MCF 10A (cell line): ENCODE data around the gene SCML2. TPM values are rescaled to one million over a fixed set of nuclear protein-coding genes. Genes with fewer than 3 reads are reported as not detected.

ENCODE experiments used
- BruUV-seq: library from RNA; stranded (reverse); fragments of 400-500 nt; replicated peaks from 2 replicates; lab custom pipeline; 2021; lab: Mats Ljungman, UMichigan
- CTCF ChIA-PET: fragments of 300-600 bp; sonication (Branson Sonifier 250); formaldehyde crosslinking; extraction: SDS; loops from one replicate; lab custom pipeline; 2021; ENCODE audit warnings: antibody characterized with exemption, inconsistent platforms; lab: Yijun Ruan, JAX
- POLR2A ChIA-PET: fragments of 300-600, 350-650 bp; sonication (Branson Sonifier 250); formaldehyde crosslinking; extraction: SDS; loops from one replicate; lab custom pipeline; 2020; ENCODE audit warnings: antibody characterized with exemption, inconsistent platforms; lab: Yijun Ruan, JAX
- DNase-seq: peaks from one replicate; pipeline ENCODE4 v3.0.0-alpha.2; 2018; ENCODE audit not compliant: unreplicated experiment
- H3K27ac Mint-ChIP-seq: one replicate; pipeline ENCODE4 v1.8.0; 2022; ENCODE audit warnings: mild to moderate bottlenecking, low read depth, mixed read lengths; ENCODE audit not compliant: unreplicated experiment
- H3K27me3 Mint-ChIP-seq: one replicate; pipeline ENCODE4 v1.8.0; 2022; ENCODE audit warnings: mixed read lengths; ENCODE audit not compliant: insufficient read depth, unreplicated experiment
- H3K36me3 Mint-ChIP-seq: one replicate; pipeline ENCODE4 v1.8.0; 2022; ENCODE audit warnings: mild to moderate bottlenecking, moderate library complexity, mixed read lengths; ENCODE audit not compliant: insufficient read depth, unreplicated experiment
- H3K4me1 Mint-ChIP-seq: one replicate; pipeline ENCODE4 v1.8.0; 2022; ENCODE audit warnings: mixed read lengths; ENCODE audit not compliant: insufficient read depth, unreplicated experiment
- H3K4me3 Mint-ChIP-seq: one replicate; pipeline ENCODE4 v1.8.0; 2022; ENCODE audit warnings: mild to moderate bottlenecking, moderate library complexity, mixed read lengths; ENCODE audit not compliant: unreplicated experiment
- H3K9me3 Mint-ChIP-seq: one replicate; pipeline ENCODE4 v1.8.0; 2022; ENCODE audit warnings: mixed read lengths; ENCODE audit not compliant: unreplicated experiment
- CTCF ChIP-seq: fragments of 200-600 bp; IDR thresholded peaks from one replicate; pipeline ENCODE4 v1.8.0; 2022; ENCODE audit warnings: antibody characterized with exemption, mild to moderate bottlenecking; ENCODE audit not compliant: unreplicated experiment
- intact Hi-C: fragments of 100-400 bp; cut with micrococcal nuclease; formaldehyde crosslinking; loops from 2 replicates; pipeline ENCODE4 v1.14.1; 2022
- total RNA-seq: library from RNA; stranded (reverse); gene quantifications from 2 replicates; pipeline ENCODE4 v1.2.3, GENCODE V29; 2022

Gene SCML2
- total RNA-seq, 1 experiment from 2014 or later: 3.5 TPM

- Mint-ChIP-seq H3K36me3 (no peaks in the 10 kb centered on the region), H3K4me1 (no peaks in the 10 kb centered on the region), H3K9me3 (no peaks in the 10 kb centered on the region), H3K27me3 (no peaks in the 10 kb centered on the region), H3K27ac (no peak overlapping the region), H3K4me3 (no peak overlapping the region)
- no peak for TF ChIP-seq CTCF
- CTCF ChIA-PET: no interaction called here
- intact Hi-C loops: no loop called here
- BruUV-seq: no TSS peak
- no peak for DNase-seq
- POLR2A ChIA-PET: no interaction called here
These were observed 63.4 kb downstream of the SCML2 start for GRCh38 chrX:18291006-18291545.

GRCh38 chrX:18290200-18290599 lies 64.3 kb downstream of the SCML2 start:
- Mint-ChIP-seq H3K27me3 (no peaks in the 10 kb centered on the region), H3K27ac (no peak overlapping the region), H3K36me3 (no peaks in the 10 kb centered on the region), H3K4me3 (no peak overlapping the region), H3K4me1 (no peaks in the 10 kb centered on the region), H3K9me3 (no peaks in the 10 kb centered on the region)
- ChIA-PET POLR2A (interaction anchor here (0.7 kb wide), 1 partner anchor 85 kb away, joined by 5 read pairs; no protein-coding TSS in a partner anchor), CTCF (interaction anchor here (0.7 to 0.9 kb wide), 2 partner anchors 11 to 1103 kb away, joined by 3 to 4 read pairs; no protein-coding TSS in a partner anchor)
- no TSS peak for BruUV-seq
- intact Hi-C loops: no loop called here
- no peak for DNase-seq
- TF ChIP-seq CTCF: no peak

GRCh38 chrX:18288716-18289115 lies 65.8 kb downstream of the SCML2 start:
- CTCF ChIA-PET: no interaction called here

GRCh38 chrX:18286322-18286831 lies 68.1 kb downstream of the SCML2 start:
- Mint-ChIP-seq H3K27ac (no peak overlapping the region), H3K27me3 (no peaks in the 10 kb centered on the region), H3K36me3 (no peaks in the 10 kb centered on the region), H3K4me1 (no peaks in the 10 kb centered on the region), H3K9me3 (no peaks in the 10 kb centered on the region), H3K4me3 (no peak overlapping the region)
- no peak for DNase-seq
- intact Hi-C loops: no loop called here
- no TSS peak for BruUV-seq
- ChIA-PET CTCF (no interaction called here), POLR2A (no interaction called here)
- TF ChIP-seq CTCF: no peak

More at GRCh38 chrX:18288716-18289115, 65.8 kb downstream of the SCML2 start:
- Mint-ChIP-seq H3K4me3 (no peak overlapping the region), H3K27me3 (no peaks in the 10 kb centered on the region), H3K27ac (no peak overlapping the region), H3K4me1 (no peaks in the 10 kb centered on the region), H3K9me3 (no peaks in the 10 kb centered on the region), H3K36me3 (no peaks in the 10 kb centered on the region)
- TF ChIP-seq CTCF: no peak
- no TSS peak for BruUV-seq
- intact Hi-C loops: no loop called here
- no peak for DNase-seq
- POLR2A ChIA-PET: no interaction called here
